CD4-positive, alpha-beta T cell treated with Interleukin-17A for 4 hours (primary cell): ENCODE results near the gene NPM3.
"Not testable (repeated sequence)": the region's sequence is repeated elsewhere in the genome, so short reads cannot be mapped to it uniquely, and the experiment has no call there.

ENCODE experiments used
- DNase-seq: peaks from one replicate; pipeline ENCODE4 v3.0.0-alpha.2; 2020; ENCODE audit warnings: mixed read lengths

The NPM3 gene

GRCh38 chr10:101803511-101803910 lies 20.3 kb upstream of the NPM3 start:
- no peak for DNase-seq

DNA sequence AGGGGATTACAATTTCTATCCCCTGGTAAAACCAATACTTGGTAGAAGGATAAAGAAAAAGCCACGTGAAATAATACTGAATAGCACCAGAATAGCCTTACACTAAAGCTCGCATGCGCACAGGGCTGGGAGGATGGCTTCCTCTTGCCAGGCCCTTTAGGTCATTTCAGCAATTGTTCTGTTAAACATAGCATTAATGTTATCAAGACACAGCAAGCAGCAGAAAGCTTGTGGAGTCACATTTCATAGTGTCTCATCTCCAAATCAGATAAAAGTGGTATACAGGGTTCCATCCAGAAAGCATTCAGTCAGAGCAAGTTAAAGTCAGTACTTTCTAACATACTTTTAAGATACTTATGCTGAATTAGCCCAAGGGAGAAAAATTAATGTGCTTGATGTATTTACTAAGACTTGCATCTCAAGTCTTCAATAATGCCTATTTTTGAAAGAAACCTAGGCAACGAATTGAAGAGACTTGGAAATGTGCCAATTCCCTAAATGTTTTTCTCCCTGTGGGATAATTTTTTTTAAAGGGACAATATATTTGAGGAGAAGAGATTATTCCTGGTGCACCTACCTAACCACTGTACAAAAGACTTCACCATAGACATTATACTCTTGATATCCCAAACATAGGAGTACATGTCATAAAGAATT lies 14.3 kb upstream of the NPM3 start:
- DNase-seq, result no peak

GRCh38 chr10:101793526-101793925 lies 10.3 kb upstream of the NPM3 start:
- no peak for DNase-seq

DNA sequence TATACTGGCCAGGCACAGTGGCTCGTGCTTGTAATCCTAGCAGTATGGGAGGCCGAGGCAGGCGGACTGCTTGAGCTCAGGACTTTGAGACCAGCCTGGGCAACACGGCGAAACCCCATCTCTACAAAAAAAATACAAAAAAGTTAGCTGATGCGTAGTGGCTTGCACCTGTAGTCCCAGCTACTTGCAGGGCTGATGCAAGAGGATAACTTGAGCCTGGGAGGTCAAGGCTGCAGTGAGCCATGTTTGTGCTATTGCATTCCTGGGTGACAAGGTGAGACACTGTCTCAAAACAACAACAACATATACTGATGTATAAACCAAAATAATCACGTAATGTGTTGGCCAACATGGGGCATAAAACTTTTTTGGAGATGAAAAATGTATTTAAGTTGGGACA lies 6.4 kb upstream of the NPM3 start:
- DNase-seq, result no peak

- not testable (repeated sequence) for DNase-seq
Observed at GRCh38 chr10:101789231-101789630, 6.0 kb upstream of the NPM3 start.

DNA sequence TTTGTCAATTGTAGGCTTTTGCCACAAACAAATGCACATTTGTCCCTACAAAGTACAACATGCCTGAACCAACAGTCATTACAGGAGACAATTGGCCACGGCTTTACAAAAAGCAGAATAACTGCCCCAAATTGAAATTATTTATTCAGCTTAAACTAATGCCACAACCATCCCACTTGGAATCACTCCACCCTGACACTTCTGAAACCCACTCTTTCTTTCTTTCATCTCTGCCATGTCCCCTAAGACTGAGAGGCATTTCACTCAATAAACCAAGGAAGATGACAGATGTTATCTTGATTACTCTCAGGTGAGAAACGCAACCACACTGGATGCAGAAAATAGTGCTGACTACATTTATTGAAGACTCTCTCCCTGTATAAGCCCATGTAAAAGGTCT lies 2.6 kb upstream of the NPM3 start:
- no peak for DNase-seq

DNA sequence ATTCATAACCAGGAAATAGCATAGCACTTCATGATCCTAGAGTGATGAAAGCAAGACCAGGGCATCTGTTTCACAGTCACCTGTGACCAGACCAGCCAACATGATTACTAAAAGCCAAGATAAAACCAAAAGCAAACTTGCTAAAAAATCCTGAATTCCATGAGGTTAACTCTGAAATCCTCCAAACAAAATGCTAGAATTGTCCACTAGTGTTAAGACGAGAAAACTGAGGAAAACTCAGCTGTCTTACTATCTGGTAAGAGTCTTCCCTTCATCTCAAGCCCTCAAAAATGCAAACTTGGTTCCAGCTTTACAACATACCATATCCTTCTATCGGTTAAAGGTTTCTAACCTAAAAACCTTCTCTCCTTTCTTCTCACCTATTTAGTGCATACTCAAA lies 1.3 kb upstream of the NPM3 start:
- DNase-seq, result no peak

DNA sequence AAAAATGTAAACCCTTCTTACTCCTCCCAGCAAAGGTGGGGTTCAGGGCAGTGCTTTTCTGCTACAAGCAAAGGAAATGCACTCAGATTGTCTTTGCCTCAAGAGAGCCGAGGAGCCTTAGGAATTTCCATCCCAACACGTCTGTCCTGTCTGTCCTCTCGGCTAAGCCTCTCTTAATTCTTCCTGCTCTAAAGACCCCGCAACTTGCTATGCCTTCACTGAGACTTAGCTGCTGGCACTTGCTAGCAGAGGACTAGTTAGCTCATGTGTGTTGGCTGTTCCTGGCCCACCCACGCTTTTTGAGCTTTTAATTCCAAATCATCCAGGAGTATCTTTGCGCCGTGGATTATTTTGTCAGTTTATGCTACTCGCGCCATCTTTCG lies 481 bp upstream of the NPM3 start:
- DNase-seq, result no peak

DNA sequence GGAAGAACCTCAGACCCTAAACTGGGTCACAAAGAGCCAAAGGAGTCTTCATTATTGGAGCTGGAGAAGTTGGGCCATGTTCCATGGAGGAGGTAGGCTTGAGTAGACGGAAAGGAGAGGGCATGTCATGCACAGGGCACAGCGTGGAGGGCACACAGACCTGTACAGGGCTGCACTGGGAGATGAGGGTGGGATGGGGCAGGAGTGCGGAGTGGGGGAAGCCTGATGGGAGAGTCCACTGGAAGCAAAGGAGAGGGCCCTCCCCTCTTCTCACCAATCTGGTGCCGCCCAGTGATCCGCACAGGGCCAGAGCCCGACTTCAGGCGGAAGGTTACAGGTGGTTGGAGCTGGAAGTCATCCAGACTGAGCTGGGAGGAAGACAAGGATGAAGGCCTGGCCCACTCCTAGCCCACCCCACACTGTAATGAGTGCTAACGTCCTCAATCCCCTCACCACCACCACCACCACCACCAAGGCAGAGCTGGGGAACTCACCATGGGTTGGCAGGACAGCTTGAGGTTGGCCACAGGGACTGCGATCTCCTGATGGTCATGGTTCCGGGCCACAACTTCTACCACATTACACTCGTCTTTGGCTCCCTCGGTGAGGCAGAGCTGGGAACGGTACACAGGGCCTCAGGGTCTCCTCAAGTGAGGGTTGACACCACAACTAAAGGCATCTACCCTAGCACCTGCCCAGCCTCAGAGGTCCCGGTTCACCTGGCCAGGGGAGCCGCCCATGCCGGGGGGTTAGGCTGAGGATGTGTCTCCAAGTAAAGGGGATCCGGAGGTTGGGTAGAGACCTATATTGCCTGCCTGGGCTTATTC lies 1.0 kb downstream of the NPM3 start:
- no peak for DNase-seq

- no peak for DNase-seq
Observed at GRCh38 chr10:101781655-101781983, 1.6 kb downstream of the NPM3 start.

GRCh38 chr10:101780818-101781654 lies 2.2 kb downstream of the NPM3 start:
- peak; percentile 78 for DNase-seq

DNA sequence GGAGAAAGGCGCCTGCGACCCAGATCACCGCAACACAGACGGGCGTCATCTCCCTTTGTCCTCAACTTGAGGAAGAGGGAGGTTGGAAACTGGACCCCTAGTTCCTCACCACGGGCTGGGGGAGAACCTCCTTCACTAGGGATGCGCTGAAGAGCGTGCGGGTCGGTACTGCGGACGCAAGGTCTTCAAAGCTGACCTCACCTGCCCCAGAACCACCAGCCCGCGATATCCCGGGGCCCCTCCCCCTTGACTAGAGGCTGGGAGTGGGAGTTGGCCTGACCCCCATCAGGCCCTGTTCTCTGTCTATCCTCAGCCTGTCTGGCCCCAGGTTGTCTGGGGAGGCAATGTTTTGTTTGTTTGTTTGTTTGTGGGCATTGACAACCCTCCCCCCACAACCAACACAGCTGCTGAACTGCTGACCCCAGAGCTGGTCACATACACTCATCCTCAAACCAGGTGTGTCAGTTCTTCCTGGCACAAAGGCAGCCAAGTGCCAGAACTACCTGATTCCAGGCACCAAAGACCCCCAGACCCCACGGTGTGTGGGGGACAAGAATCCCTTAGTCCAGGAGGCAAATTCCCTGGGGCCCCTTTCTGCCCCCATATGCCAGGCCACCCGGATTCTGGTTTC lies 2.9 kb downstream of the NPM3 start:
- DNase-seq, result no peak

DNA sequence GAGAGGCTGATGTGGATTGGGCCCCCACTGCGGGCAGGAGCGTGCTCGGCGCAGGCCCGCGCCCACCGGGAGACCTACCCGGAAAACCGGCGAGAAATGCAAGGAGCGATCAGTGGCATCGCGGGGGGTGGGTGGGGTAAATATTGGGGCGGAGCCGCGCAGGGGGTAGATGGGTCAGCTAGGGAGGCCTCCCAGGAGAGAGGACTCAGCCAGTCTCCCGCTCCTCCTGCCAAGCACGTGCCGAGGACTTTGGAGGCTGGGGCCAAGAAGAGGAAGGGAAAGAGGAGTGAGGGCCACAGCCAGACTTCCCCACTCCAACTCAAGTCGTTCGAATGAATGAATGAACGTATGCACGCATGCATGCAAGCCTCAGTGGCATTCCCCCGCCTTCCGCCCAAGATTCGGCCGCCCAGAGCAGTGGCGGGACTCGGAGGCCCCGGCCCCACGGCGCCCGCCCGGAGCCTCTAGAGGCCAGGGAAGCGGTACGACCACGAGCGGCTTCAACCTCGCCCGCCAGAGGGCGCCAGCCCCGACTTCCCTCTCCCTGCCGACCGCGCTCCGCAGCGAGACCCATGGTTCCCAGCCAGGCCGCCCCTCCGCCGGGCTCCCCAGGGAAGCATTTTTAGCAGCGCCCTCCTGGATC lies 3.6 kb downstream of the NPM3 start:
- DNase-seq, result peak; percentile 92

- DNase-seq, result peak; percentile 33
Observed at GRCh38 chr10:101778781-101779543, 4.3 kb downstream of the NPM3 start.

DNA sequence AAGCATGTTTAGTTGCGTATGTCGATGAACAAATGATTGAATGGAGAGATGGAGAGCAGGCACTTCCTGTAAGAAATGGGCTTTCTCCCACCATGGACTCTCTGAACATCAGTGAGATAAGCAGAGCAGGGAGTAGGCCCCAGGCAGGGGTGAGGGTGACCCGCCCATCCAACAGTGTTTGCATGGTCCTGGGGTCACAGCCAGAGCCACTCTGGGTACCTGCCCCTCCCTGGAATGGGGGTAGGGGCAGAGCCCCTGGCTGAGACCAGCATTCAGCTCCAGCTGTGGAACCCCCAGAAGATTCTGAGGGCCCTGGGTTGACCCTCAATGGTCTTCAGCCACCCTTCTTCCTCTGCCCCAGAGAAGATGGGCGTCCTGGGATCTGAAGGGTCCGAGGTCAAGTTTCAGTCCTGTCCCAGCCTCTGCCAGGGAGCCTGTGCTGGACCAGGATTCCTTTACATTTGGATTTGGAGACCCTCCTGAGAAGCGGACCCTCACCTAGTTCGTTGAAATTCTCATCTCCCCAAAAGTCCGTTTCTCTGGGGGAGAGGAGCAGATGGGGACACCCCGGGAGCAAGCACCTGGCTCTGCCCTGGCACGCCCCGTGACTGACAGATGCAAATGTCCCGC lies 5.0 kb downstream of the NPM3 start:
- no peak for DNase-seq

DNA sequence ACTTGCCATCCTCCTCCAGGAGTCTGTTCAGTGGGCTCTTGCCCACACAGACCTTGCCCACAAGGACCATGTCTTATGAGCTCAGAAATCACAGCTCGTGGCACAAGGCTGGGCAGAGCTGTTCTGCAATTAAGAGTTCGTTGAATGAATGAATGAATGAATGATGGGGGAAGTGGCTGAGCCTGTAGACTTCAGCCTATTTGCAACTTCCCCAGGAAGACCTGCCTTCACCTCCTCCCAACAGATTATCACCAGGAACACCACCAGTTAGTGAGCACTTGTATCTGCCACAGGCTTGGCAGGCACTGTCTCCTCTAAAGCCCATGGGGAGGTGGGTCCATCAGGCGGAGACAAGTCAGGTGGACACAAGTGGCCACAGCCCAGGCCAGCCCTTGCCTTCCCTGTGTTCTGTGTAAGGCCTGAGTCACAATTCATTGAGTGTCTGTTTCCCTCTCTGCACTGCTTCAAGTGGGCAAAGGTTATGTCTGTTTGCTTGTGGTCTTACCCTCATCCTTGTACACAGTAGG lies 5.6 kb downstream of the NPM3 start:
- no peak for DNase-seq

DNA sequence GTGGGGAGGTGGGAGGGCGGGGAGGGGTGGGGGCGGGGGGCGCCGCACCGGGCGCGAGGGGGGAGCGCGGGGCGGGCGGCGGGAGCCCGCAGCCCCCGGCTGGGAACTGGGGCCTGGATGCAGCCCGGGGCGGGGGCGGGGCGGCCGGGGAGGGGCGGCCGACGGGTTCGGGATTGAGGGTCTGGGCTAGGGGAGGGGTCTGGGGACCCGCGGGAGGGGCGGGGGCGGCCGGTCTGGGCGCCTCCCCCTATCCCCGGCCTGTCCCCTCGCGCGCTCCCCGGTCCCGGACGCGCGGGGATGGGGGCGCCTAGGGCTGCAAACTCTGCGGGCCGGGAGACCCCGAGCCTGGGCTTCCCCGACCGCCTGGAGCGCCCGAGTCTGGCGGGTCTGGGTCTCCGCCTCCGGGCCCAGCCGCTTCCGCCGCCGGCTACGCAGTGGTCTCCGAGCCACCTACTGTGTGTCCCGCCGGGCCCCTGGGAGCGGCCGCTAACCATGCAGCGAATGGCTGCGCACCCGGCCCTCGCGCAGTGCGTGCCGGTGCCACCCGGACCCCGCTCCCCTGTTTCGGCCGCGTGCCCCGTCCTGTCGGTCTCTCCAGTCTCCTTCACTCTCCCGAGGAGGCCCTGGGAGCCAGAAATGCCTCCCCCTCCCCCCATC lies 7.0 kb downstream of the NPM3 start:
- no peak for DNase-seq

DNA sequence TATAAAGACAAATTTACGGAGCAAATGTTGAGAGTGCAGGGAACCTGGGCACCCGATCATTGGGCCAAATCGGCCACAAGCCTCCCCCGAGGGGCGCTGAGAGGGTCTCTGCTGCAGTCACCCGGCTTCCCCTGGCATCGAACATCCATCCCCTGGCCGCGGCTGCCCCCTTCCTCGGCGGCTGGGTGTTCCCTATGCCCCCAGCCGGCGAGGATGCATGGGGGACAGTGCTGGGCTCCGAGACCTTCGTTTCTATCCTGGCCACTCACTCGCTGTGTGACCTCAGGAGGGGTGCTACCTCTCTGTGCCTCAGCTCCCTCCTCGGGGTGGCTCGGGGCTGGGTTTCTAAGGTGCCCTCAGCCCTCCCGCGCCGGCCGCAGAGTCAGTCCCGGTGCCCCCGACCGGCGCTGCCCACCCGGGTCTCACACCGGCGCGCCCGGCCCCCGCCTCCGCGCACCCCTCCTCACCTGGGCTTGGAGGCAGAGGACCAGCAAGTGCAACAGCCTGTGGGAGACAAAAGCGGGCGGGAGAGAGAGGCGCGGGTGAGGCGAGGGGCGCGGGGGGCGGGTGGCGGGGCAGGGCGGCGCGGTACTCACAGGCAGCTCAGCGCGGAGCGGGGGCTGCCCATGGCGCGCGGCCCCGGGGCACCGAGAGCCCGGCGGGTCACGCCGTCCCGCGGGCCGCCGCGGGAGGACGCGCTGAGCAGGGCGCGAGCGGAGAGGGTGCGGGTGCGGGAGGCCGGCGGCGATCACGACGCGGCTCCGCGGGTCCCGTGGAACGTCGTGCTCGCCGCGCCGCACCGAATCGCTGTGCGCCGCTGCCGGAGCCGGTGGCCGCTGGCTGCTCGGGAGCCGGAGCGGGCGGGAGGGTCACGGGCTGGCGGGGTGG lies 7.7 kb downstream of the NPM3 start, which contains the start of gene FGF8:
FGF8 (minus strand) TSS at position 842 of the 888 bp plus-strand sequence; CDS start at position 628, 214 bp downstream.
- no peak for DNase-seq

DNA sequence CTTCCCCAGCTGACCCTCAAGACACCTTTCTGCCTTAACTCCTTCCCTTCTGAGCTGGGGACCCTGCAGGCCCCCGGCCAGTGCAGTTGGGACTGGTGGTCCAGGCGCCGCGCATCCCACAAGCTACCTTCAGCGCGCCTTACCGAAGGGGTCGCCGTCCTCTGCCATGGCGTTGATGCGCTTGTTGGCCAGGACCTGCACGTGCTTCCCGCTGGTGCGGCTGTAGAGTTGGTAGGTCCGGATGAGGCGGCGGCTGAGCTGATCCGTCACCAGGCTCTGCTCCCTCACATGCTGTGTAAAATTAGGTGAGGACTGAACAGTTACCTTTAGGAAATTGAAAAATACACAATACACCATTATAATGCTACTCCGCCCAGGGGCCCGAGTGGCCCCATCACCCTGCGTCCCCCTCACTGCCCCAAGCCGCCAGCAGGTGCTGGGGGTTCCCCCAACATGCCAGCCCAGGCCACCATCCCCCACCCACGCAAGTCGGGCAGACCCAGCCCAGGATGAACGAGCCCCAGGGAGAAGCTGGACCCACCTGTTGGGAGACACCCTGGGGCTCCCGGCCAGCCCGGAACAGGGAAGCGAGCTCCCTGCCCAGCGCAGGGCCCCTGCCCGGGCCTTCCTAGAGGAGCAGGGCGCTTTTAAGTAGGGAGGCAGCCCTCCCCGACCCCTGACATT lies 8.5 kb downstream of the NPM3 start:
- no peak for DNase-seq
